ENCODE results near the gene WIPF3.
"Not testable (repeated sequence)": the region's sequence is repeated elsewhere in the genome, so short reads cannot be mapped to it uniquely, and the experiment has no call there.

Gene WIPF3

DNA sequence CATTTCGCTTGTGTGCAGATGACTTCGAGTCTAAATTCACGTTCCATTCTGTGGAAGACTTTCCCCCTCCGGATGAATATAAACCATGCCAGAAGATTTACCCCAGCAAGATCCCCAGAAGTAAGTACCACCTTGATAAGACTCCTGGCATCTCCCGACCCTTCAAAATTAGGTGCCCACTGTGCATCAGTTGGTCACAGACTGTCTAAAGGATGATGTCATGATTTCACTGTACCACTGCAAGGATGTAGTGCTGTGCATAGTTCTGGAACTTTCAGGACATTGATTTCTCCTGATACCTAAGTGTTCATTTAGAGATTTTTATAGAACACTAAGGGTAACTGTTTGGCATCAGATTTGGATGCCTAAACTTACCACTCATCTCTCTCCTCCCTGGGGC is 83.0 kb downstream of the WIPF3 start:
- TF ChIP-seq POLR2AphosphoS5 (IDR thresholded peaks at IDR 0.05; ENCODE audit: low read depth) (no peak), GABPA (IDR thresholded peaks at IDR 0.05; ENCODE audit: low read depth) (no peak), SPI1 (IDR thresholded peaks at IDR 0.05; ENCODE audit: borderline replicate concordance, low read depth) (no peak), REST (IDR thresholded peaks at IDR 0.05; ENCODE audit: insufficient replicate concordance, low read depth) (no peak)
- TF ChIP-seq, protein P1, sequence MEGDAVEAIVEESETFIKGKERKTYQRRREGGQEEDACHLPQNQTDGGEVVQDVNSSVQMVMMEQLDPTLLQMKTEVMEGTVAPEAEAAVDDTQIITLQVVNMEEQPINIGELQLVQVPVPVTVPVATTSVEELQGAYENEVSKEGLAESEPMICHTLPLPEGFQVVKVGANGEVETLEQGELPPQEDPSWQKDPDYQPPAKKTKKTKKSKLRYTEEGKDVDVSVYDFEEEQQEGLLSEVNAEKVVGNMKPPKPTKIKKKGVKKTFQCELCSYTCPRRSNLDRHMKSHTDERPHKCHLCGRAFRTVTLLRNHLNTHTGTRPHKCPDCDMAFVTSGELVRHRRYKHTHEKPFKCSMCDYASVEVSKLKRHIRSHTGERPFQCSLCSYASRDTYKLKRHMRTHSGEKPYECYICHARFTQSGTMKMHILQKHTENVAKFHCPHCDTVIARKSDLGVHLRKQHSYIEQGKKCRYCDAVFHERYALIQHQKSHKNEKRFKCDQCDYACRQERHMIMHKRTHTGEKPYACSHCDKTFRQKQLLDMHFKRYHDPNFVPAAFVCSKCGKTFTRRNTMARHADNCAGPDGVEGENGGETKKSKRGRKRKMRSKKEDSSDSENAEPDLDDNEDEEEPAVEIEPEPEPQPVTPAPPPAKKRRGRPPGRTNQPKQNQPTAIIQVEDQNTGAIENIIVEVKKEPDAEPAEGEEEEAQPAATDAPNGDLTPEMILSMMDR (IDR thresholded peaks at IDR 0.05; ENCODE audit: insufficient read depth, low read length), result no peak
- Histone ChIP-seq H3K27me3 (ENCODE audit: insufficient read depth, poor library complexity, severe bottlenecking) (no peaks in the 10 kb centered on the region), H3K4me3 (replicated peaks; ENCODE audit: insufficient read depth, low read length) (no peak overlapping the region), H3K27ac (replicated peaks) (no peak overlapping the region)
- no peak for DNase-seq (ENCODE audit: low read depth in 1 of 2, low spot score in 1 of 2)

GRCh38 chr7:29890251-29890650 is 83.9 kb downstream of the WIPF3 start:
- no peak overlapping the region for H3K4me3 ChIP-seq (replicated peaks; ENCODE audit: insufficient read depth, low read length)
- no peak overlapping the region for H3K27ac ChIP-seq (replicated peaks)
- no peaks in the 10 kb centered on the region for H3K27me3 ChIP-seq (ENCODE audit: insufficient read depth, poor library complexity, severe bottlenecking)
- TF ChIP-seq POLR2AphosphoS5 (IDR thresholded peaks at IDR 0.05; ENCODE audit: low read depth) (no peak), REST (IDR thresholded peaks at IDR 0.05; ENCODE audit: insufficient replicate concordance, low read depth) (no peak), SPI1 (IDR thresholded peaks at IDR 0.05; ENCODE audit: borderline replicate concordance, low read depth) (no peak), GABPA (IDR thresholded peaks at IDR 0.05; ENCODE audit: low read depth) (no peak)
- TF ChIP-seq, protein P1 (IDR thresholded peaks at IDR 0.05; ENCODE audit: insufficient read depth, low read length), result no peak
- no peak for DNase-seq (ENCODE audit: low read depth in 1 of 2, low spot score in 1 of 2)

- not testable (repeated sequence) for H3K27ac ChIP-seq (replicated peaks); DNase-seq (ENCODE audit: low read depth in 1 of 2, low spot score in 1 of 2); H3K27me3 ChIP-seq (ENCODE audit: insufficient read depth, poor library complexity, severe bottlenecking); H3K4me3 ChIP-seq (replicated peaks; ENCODE audit: insufficient read depth, low read length)
These were observed 84.5 kb downstream of the WIPF3 start for GRCh38 chr7:29890786-29891185.

DNA sequence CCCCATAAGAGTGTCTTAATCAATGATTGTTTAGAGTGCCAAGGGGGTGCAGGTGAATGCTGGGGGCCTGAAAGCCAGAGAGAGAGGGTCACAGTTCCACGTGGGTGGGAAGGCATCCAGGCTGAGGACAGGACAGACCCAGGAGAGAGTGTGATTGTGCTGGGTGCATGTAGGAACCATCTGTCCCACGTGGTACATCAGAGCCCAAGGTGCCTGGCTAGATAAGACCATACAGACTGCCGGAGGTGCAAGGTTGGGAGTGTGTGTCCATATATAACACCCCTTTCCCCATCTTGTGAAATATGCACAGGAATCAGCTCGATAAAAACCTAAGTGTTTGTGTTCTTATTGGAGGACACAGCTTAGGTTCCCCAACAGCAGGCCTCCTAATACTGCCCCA is 85.5 kb downstream of the WIPF3 start:
- Histone ChIP-seq H3K4me3 (replicated peaks; ENCODE audit: insufficient read depth, low read length) (no peak overlapping the region), H3K27me3 (ENCODE audit: insufficient read depth, poor library complexity, severe bottlenecking) (no peaks in the 10 kb centered on the region), H3K27ac (replicated peaks) (no peak overlapping the region)
- TF ChIP-seq REST (IDR thresholded peaks at IDR 0.05; ENCODE audit: insufficient replicate concordance, low read depth) (no peak), GABPA (IDR thresholded peaks at IDR 0.05; ENCODE audit: low read depth) (no peak), POLR2AphosphoS5 (IDR thresholded peaks at IDR 0.05; ENCODE audit: low read depth) (no peak), SPI1 (IDR thresholded peaks at IDR 0.05; ENCODE audit: borderline replicate concordance, low read depth) (no peak)
- TF ChIP-seq, protein P1 (IDR thresholded peaks at IDR 0.05; ENCODE audit: insufficient read depth, low read length), result no peak
- no peak for DNase-seq (ENCODE audit: low read depth in 1 of 2, low spot score in 1 of 2)

All from HL-60 (cell line).